Heart left ventricle (tissue), 16 donors: ENCODE measurements around the gene LIN37. TPM values are rescaled to one million over a fixed set of nuclear protein-coding genes. Genes with fewer than 3 reads are reported as not detected.

Experiments
- ATAC-seq, 4 donors: fragments of 200-7000 bp; cut with Tn5 transposase; one replicate each; pipeline ENCODE4 v1.9.1; 2020 to 2022; ENCODE audit warnings: moderate library complexity in 4 of 4, mild to moderate bottlenecking in 3 of 4, moderate number of reproducible peaks in 1 of 4
- DNase-seq, 5 donors: peaks; one replicate each; pipeline ENCODE4 v3.0.0-alpha.2; 2020
- H3K27ac ChIP-seq, 12 donors: fragments of 200-600 bp; sonication (generic) in 4 of 12; one replicate each; pipeline versions ENCODE4 v1.5.0 to v1.8.0; 2016 to 2022; ENCODE audit warnings: mild to moderate bottlenecking in 2 of 12
- H3K27me3 ChIP-seq, 9 donors: fragments of 200-600 bp; sonication (generic) in 2 of 9; one replicate each; pipeline versions ENCODE4 v1.5.1 to v1.8.0; 2016 to 2022; ENCODE audit warnings: mild to moderate bottlenecking in 3 of 9
- H3K36me3 ChIP-seq, 9 donors: fragments of 200-600 bp; sonication (generic) in 2 of 9; one replicate each; pipeline versions ENCODE4 v1.5.0 to v1.8.0; 2018 to 2022; ENCODE audit warnings: mild to moderate bottlenecking in 2 of 9
- H3K4me1 ChIP-seq, 12 donors: fragments of 200-600 bp; sonication (generic) in 4 of 12; one replicate each; pipeline versions ENCODE4 v1.5.0 to v1.8.0; 2016 to 2022; ENCODE audit warnings: mild to moderate bottlenecking in 3 of 12
- H3K4me3 ChIP-seq, 12 donors: fragments of 200-600 bp; sonication (generic) in 4 of 12; one replicate each; pipeline versions ENCODE4 v1.5.0 to v1.8.0; 2017 to 2022; ENCODE audit warnings: mild to moderate bottlenecking in 9 of 12, moderate library complexity in 4 of 12
- H3K9me3 ChIP-seq, 12 donors: fragments of 200-600 bp; sonication (generic) in 4 of 12; one replicate each; pipeline versions ENCODE4 v1.5.0 to v1.8.0; 2016 to 2022; ENCODE audit warnings: mild to moderate bottlenecking in 1 of 12
- POLR2A ChIP-seq, 2 donors: fragments of 450-650 bp; IDR thresholded peaks; one replicate each; pipeline ENCODE4 v1.6.1; 2017; ENCODE audit warnings: antibody characterized with exemption in 2 of 2, mild to moderate bottlenecking in 2 of 2, moderate library complexity in 2 of 2
- WGBS, 4 donors: extraction: QIAGEN DNeasy Blood & Tissue Kit in 2 of 4; methylation state at CpG; one replicate each; pipeline versions ENCODE4 v1.1.5 to v1.1.7; 2013 to 2018; 5-methylcytosine and 5-hydroxymethylcytosine counted together
- intact Hi-C, 10 donors: fragments of 100-400 bp; cut with DNase I; formaldehyde crosslinking; loops; one replicate each; pipeline versions ENCODE4 v1.11.1 to v1.14.2; 2022
- polyA plus RNA-seq, 2 donors: library from polyadenylated mRNA; stranded (reverse); fragments of 200-250 nt; gene quantifications; one replicate each; pipeline ENCODE4 v1.2.3, GENCODE V29; 2013
- total RNA-seq, 9 donors: library from RNA; depleted of rRNA in 2 of 9; stranded (reverse); fragments of >200 nt in 2 of 9; fragmentation: NEBNext Ultra II Directional in 3 of 9; extraction: Animal tissue kit (Norgen Biotek cat#: 25700) in 3 of 9; gene quantifications; one replicate each; pipeline versions ENCODE4 v1.1.0 to v1.2.4, GENCODE V29; 2016 to 2023
- TF ChIP-seq, protein P1 (sequence below), 12 donors: fragments of 200-600 bp; sonication (generic) in 4 of 12; IDR thresholded peaks; one replicate each; pipeline versions ENCODE4 v1.5.0 to v1.8.0; 2018 to 2022; ENCODE audit warnings: antibody characterized with exemption in 12 of 12, mild to moderate bottlenecking in 5 of 12
- donor health status: ischemic (EF 13 %, LVEDD 7.1; RV severe dilation, severe dysfunction).
- donor health status: healthy with polysubstance abuse.
- donor health status: DM: no; HTN: yes; CAD: no.
- donor health status: DM: no; HTN: no; CAD: no.
- donor health status: ischemic (EF 25% LVEDD 6.9; RV normal size, moderate dysfunction).
- donor health status: ischemic (EF 25% LVEDD 5.7; RV mildly dilated, moderate dysfunction).
- donor health status: healthy.
- donor health status: DM: yes; HTN: yes; CAD: no.
- donor health status: ischemic (EF 35%, LVEDD 5.7; RV mildly dilated, moderate dysfunction).
- donor health status: nonischemic (EF 11% LVEDD 7.7; RV severe dilation, severe dysfunction).
- donor health status: DM: yes; HTN: yes; CAD: no.
- donor health status: PGD.
- donor health status: ischemic (EF 29% LVEDD 5.4; RV normal size, mild dysfunction).
- donor health status: nonischemic (EF 23%, LVEDD 6.1; RV moderate dilation, normal function).

LIN37 gene
- total and polyA plus RNA-seq, 11 donors, result 3.7 to 23.0 (median 7.8) TPM

DNA sequence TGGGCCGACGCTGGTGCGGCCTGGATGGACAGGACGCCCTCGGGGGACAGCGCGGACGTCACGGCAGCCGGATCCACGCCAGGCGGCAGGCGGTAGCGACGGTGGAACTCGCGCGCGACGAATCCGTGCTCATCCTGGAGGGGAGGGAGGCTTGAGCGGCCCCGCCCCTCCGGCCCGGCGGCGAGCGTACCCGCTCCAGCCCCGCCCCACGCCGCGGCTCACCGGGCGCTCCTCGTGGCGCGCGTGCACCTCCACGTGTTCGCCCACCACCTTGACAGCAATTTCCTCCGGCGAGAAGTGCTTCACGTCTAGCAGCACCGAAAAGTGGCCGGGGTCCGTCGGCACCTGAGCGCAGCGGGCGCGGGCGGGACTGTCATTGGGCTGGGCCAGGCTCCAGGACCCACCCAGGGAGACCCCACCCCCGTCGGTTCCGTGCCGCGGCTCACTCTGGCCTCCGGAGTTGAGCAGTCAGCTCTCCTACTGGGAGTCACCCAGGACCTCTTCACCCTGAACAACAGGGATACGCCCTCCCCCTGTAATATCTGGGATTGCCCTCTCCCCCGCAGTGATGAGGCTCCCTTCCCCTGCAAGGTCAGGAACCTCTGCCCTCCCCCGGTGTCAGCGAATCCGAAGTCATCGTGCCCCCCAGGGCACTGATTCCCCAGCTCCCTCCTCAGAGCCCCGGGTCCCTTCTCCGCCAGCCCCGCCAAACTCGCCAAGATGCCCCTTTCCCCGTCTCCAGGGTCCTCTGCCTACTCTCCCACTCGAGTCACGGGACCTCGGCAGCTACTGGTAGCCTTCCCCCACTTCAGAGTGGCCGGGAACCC lies 7.4 kb downstream of the LIN37 start:
- DNase-seq (peak; percentile 86 to 93 (median 90)), ATAC-seq (peak in 3 of 4 donors; percentile 20 to 33 (median 31))
- Histone ChIP-seq H3K4me1 (peaks cover 0 to 53% (median 39%) of the 10 kb centered on the region in 12 donors), H3K4me3 (peak overlapping the region; percentile 28 to 99 (median 74)), H3K9me3 (no peaks in the 10 kb centered on the region), H3K27me3 (no peaks in the 10 kb centered on the region), H3K36me3 (peaks cover 0 to 35% (median 23%) of the 10 kb centered on the region in 9 donors), H3K27ac (peak overlapping the region; percentile 88 to 100 (median 96))
- WGBS, 4 donors, result 13 to 27% (median 18%) methylated on average over 14 to 74 of the region's 74 CpGs
- TF ChIP-seq POLR2A (IDR thresholded peaks at IDR 0.05), result peak in 1 of 2 donors; percentile 48
- TF ChIP-seq, protein P1, sequence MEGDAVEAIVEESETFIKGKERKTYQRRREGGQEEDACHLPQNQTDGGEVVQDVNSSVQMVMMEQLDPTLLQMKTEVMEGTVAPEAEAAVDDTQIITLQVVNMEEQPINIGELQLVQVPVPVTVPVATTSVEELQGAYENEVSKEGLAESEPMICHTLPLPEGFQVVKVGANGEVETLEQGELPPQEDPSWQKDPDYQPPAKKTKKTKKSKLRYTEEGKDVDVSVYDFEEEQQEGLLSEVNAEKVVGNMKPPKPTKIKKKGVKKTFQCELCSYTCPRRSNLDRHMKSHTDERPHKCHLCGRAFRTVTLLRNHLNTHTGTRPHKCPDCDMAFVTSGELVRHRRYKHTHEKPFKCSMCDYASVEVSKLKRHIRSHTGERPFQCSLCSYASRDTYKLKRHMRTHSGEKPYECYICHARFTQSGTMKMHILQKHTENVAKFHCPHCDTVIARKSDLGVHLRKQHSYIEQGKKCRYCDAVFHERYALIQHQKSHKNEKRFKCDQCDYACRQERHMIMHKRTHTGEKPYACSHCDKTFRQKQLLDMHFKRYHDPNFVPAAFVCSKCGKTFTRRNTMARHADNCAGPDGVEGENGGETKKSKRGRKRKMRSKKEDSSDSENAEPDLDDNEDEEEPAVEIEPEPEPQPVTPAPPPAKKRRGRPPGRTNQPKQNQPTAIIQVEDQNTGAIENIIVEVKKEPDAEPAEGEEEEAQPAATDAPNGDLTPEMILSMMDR (IDR thresholded peaks at IDR 0.05), result no peak
- intact Hi-C loops, result loop anchor here in 2 of 10 donors (5.0 to 10.0 kb wide), 2 partner anchors 177 to 389 kb away; partner anchors contain the start of gene CAPNS1 (in 1 of the 2)

DNA sequence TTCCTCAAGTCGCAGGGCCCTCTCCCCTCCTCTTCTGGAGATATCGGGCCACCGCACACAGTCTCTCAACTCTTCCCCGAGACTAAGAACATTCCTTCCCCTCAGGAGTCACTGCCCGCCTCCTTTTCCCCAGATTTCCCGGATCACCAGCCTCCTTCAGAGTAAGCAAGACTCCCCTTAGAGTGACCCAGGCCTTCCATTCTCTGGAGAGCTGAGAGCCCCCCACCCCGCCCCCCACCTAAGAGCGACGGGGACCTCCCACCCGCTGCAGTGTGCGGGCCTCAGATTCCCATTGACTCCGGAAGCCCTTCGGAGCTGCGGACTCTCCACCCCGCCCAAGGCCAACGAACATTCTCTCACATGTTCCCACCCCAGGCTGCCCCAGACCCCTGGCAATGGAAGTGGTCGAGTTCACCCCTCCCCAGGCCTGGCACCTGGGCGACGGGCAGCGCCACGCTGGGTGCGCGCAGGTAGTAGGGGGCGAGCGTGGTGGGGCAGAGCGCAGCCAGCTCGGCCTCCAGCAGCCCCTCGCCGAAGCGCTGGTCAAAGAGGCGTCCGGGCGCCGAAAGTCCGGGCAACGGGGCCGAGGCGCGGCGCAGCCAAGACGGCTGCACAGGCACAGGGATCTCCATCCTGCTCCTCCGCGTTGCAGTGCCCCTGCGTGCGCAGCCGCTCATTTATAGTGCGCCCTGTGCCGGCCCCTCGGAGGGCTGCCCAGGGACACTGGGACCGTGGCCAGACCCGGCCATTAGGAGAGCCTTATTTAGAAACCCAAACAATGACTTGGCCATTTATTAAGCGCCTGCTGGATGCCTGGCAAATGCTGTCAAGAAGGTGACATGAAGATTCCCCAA lies 8.2 kb downstream of the LIN37 start, which contains the start of gene HSPB6:
TSS of gene HSPB6 (minus strand) at position 653 of the 854 bp plus-strand sequence. CDS start at position 632, 21 bp downstream.
- DNase-seq (peak; percentile 80 to 91 (median 86)), ATAC-seq (peak; percentile 36 to 47 (median 38))
- Histone ChIP-seq H3K27ac (peak within 1 kb of the TSS; percentile 88 to 100 (median 96)), H3K9me3 (no peaks in the 10 kb centered on the region), H3K4me1 (peaks cover 0 to 57% (median 39%) of the 10 kb centered on the region in 12 donors), H3K36me3 (peaks cover 0 to 32% (median 23%) of the 10 kb centered on the region in 9 donors), H3K27me3 (no peaks in the 10 kb centered on the region), H3K4me3 (peak within 1 kb of the TSS; percentile 68 to 99 (median 86))
- TF ChIP-seq, protein P1 (IDR thresholded peaks at IDR 0.05), result no peak
- TF ChIP-seq POLR2A (IDR thresholded peaks at IDR 0.05), result peak in 1 of 2 donors; percentile 74
- 3 to 5% (median 5%) methylated on average over 22 to 52 of the region's 52 CpGs for WGBS, 4 donors
- intact Hi-C loops, result loop anchor here in 2 of 10 donors (1.0 to 10.0 kb wide), 3 partner anchors 16 to 388 kb away; partner anchors contain the start of gene CAPNS1 (in 1 of the 2)

DNA sequence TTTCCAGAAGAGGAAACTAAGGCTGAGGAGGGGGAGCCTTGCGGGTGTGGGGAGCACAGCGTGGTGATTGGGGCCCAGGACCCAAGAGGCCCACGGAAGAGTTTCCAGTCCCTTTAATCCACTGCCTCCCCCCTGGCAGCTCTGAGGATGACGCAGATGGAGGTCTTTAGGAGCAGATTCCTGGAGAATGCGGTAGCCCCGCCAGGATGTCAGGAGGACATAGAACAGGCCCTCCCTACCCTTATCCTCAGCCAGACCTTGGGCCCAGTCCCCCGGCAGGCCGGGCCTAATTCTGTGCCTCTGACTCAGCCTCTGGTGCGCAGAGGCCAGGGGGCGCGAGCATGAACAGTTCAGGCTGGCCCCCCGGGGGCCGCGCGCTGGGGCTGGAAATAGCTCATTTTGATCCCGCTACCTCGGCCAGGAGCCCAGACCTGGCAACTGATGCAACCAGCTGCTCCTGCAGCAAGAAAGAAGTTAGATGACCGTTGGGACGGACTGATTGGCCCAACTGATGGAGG lies 8.9 kb downstream of the LIN37 start:
- TF ChIP-seq, protein P1 (IDR thresholded peaks at IDR 0.05), result peak in 2 of 12 donors; percentile 34 to 36
- TF ChIP-seq POLR2A (IDR thresholded peaks at IDR 0.05), result no peak
- H3K27me3 ChIP-seq, result no peaks in the 10 kb centered on the region
- peak; percentile 67 to 77 (median 70) for ATAC-seq
- H3K4me3 ChIP-seq, result peak overlapping the region; percentile 58 to 99 (median 80)
- peaks cover 0 to 51% (median 37%) of the 10 kb centered on the region in 12 donors for H3K4me1 ChIP-seq
- H3K36me3 ChIP-seq, result peaks cover 0 to 34% (median 26%) of the 10 kb centered on the region in 9 donors
- peak; percentile 90 to 97 (median 92) for DNase-seq
- no peaks in the 10 kb centered on the region for H3K9me3 ChIP-seq
- H3K27ac ChIP-seq, result peak overlapping the region; percentile 88 to 100 (median 96)
- intact Hi-C loops, result loop anchor here in 2 of 10 donors (1.0 to 10.0 kb wide), 3 partner anchors 17 to 388 kb away; partner anchors contain the start of gene CAPNS1 (in 1 of the 2)
- 2 to 5% (median 3%) methylated on average over 13 to 19 of the region's 19 CpGs for WGBS, 4 donors
